ENCODE measurements around the gene ECM1.

The ECM1 gene

GRCh38 chr1:150558761-150559655 is 51.1 kb downstream of the ECM1 start:
- DNase-seq = no peak

- no peak for DNase-seq
These were observed 51.7 kb downstream of the ECM1 start for GRCh38 chr1:150559656-150560010.

GRCh38 chr1:150560011-150560438 is 52.1 kb downstream of the ECM1 start:
- DNase-seq = peak; percentile 61

GRCh38 chr1:150560576-150561253 is 52.8 kb downstream of the ECM1 start:
- DNase-seq = no peak

GRCh38 chr1:150561254-150561973 is 53.5 kb downstream of the ECM1 start:
- peak; percentile 99 for DNase-seq

- DNase-seq = peak; percentile 94
These were observed 54.1 kb downstream of the ECM1 start for GRCh38 chr1:150561974-150562445.

GRCh38 chr1:150562446-150563339 is 54.8 kb downstream of the ECM1 start:
- DNase-seq = no peak
